ENCODE results near the gene CBX8.

Gene CBX8

DNA sequence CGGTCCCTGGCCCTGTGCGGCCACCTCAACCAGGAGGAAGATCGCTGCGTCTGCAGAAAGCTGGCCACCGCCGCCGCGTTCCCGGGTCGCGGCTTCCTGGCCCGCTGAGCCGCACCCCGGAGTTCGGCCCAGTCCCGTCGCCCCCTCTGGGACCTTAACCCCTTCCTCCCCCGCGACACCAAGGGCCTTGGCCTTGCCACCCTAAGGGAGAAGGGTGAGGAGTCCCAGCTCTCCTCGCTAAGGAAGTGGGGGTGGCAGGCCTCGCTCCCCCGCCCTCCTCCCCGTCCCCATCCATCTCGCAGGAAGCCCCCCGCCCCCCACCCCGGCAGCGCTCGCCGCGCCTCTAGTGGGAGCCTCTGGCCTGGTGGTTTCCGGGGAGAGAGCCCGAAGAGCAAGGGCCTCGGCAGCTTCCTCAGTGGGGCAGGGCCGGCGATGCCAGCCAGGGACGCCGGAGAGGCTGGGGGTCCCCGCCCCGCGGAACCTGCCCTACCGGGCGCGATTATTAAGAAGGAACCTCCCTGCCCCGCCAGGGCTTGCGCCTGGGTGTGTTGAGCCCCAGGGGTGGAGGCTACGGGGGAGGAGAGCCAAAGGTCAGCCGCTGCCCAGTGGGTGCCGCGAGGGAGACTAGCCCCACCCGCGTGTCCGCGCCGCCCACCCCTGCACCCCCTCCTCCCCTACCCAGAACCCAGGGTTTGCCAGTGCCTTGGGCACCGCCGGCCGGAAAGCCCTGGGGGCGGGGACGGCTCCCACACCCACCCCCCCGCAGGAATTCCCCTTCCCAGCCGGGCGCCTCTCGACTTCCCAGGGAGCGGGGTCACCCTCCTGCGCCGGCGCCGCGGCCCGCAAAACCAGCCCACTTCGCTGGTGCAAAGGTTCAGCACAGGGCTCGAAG, 35.6 kb upstream of the CBX8 start:
- DNase-seq (ENCODE audit: low read depth): peak; percentile 14
- TF ChIP-seq, protein P1, sequence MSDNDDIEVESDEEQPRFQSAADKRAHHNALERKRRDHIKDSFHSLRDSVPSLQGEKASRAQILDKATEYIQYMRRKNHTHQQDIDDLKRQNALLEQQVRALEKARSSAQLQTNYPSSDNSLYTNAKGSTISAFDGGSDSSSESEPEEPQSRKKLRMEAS (IDR thresholded peaks at IDR 0.05; ENCODE audit: low read depth, low read length): no peak
- TF ChIP-seq MYC (IDR thresholded peaks at IDR 0.05; ENCODE audit: low read depth, low read length) (no peak), POLR2A (IDR thresholded peaks at IDR 0.05; ENCODE audit: extremely low read depth, insufficient read length) (no peak)
- TF ChIP-seq, protein P2, sequence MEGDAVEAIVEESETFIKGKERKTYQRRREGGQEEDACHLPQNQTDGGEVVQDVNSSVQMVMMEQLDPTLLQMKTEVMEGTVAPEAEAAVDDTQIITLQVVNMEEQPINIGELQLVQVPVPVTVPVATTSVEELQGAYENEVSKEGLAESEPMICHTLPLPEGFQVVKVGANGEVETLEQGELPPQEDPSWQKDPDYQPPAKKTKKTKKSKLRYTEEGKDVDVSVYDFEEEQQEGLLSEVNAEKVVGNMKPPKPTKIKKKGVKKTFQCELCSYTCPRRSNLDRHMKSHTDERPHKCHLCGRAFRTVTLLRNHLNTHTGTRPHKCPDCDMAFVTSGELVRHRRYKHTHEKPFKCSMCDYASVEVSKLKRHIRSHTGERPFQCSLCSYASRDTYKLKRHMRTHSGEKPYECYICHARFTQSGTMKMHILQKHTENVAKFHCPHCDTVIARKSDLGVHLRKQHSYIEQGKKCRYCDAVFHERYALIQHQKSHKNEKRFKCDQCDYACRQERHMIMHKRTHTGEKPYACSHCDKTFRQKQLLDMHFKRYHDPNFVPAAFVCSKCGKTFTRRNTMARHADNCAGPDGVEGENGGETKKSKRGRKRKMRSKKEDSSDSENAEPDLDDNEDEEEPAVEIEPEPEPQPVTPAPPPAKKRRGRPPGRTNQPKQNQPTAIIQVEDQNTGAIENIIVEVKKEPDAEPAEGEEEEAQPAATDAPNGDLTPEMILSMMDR (IDR thresholded peaks at IDR 0.05; ENCODE audit: low read depth, low read length): no peak
- H3K4me3 ChIP-seq (ENCODE audit: low read depth, low read length): no peak overlapping the region

DNA sequence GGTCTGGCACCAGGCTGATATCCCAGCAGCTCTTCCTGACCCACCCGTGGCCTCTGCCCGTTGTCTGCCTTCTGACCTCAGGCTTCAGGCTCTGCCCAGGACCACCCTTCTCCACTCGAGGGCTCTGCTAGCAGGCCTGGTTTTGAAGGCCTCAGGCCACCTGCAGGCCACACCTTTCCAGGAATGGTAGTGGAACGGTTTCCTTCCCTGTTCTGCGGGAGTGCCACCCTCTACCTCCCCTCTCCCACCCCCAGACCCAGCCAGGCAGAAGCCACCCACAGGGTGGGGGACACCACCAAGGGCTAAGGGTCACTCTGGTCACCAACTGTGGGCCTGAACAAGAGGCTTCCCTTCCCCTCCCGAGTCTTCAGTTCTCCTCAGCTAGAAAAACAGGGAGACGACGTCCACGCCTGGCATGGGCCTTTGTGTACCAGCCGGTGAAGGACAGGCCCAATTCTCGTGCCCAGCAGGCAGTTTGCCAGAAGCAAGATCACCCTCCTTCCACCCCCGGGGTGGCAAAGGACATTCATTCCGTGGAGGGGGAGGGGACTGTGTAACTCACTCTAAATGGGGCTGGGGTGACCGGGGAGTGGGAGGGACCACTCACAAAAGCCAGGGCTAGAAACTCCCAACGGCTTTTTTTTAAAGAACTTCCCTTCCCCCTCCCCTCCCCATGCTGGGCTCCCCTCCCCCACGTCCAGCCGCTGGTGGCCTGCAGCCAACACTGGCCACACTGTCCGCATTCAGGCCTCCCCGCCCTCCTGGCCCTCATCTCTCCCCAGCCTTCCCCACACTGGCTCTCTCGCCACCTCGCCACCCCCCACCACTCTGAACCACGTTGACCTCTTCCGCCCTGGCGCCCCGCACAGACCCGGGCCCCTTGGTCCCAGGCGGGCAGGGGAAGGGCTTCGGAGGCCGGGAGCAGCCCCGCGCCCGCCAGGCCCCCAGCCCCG, 34.7 kb upstream of the CBX8 start:
- H3K4me3 ChIP-seq (ENCODE audit: low read depth, low read length): no peak overlapping the region
- TF ChIP-seq, protein P2 (IDR thresholded peaks at IDR 0.05; ENCODE audit: low read depth, low read length): no peak
- TF ChIP-seq, protein P1 (IDR thresholded peaks at IDR 0.05; ENCODE audit: low read depth, low read length): no peak
- no peak for TF ChIP-seq POLR2A (IDR thresholded peaks at IDR 0.05; ENCODE audit: extremely low read depth, insufficient read length)
- TF ChIP-seq MYC (IDR thresholded peaks at IDR 0.05; ENCODE audit: low read depth, low read length): no peak
- DNase-seq (ENCODE audit: low read depth): peak; percentile 33

DNA sequence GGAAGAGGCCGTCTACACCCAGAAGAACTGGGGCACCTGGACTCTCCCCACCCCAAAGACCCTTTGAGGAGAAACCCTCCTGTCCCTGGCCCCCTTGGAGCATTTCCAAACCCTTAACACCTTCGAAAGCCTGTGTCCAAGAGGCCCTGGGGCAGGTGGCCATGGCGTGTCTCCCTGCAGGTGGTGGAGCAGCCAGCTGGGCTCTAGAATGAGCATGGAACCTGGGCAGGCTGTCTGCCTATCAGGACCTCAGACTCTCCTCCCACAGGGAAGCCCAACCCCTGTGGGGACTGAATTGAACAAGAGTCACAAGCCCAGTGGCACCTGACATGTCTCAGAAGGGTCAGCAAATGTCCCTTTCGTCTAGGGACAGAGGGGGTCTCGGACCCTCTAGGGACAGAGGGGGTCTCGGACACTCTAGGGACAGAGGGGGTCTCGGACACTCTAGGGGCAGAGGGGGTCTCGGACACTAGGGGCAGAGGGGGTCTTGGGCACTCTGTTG, 33.9 kb upstream of the CBX8 start:
- no peak overlapping the region for H3K4me3 ChIP-seq (ENCODE audit: low read depth, low read length)
- DNase-seq (ENCODE audit: low read depth): no peak
- TF ChIP-seq, protein P1 (IDR thresholded peaks at IDR 0.05; ENCODE audit: low read depth, low read length): no peak
- TF ChIP-seq, protein P2 (IDR thresholded peaks at IDR 0.05; ENCODE audit: low read depth, low read length): no peak
- TF ChIP-seq MYC (IDR thresholded peaks at IDR 0.05; ENCODE audit: low read depth, low read length) (no peak), POLR2A (IDR thresholded peaks at IDR 0.05; ENCODE audit: extremely low read depth, insufficient read length) (no peak)

DNA sequence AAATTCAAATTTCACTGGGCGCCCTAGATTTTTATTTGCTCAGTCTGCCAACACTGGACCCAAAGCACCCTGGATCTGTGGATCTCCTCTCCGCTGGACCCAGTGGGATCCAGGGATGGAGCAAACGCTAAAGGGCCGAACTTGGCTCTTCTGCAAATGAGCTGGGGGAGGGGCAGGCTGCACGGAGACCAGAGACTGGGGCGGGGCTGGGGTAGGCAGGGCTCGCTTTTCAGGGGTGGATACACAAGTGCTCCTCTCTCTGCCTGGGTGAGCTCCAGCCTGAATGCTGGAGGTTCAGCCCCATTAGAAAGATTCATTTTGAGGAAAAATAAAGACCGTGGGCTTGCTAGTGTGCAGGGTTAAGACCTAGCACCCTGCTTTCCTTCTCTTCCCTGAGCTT, 33.4 kb upstream of the CBX8 start:
- H3K4me3 ChIP-seq (ENCODE audit: low read depth, low read length): no peak overlapping the region
- DNase-seq (ENCODE audit: low read depth): peak; percentile 27
- TF ChIP-seq, protein P1 (IDR thresholded peaks at IDR 0.05; ENCODE audit: low read depth, low read length): no peak
- TF ChIP-seq MYC (IDR thresholded peaks at IDR 0.05; ENCODE audit: low read depth, low read length) (no peak), POLR2A (IDR thresholded peaks at IDR 0.05; ENCODE audit: extremely low read depth, insufficient read length) (no peak)
- TF ChIP-seq, protein P2 (IDR thresholded peaks at IDR 0.05; ENCODE audit: low read depth, low read length): no peak

DNA sequence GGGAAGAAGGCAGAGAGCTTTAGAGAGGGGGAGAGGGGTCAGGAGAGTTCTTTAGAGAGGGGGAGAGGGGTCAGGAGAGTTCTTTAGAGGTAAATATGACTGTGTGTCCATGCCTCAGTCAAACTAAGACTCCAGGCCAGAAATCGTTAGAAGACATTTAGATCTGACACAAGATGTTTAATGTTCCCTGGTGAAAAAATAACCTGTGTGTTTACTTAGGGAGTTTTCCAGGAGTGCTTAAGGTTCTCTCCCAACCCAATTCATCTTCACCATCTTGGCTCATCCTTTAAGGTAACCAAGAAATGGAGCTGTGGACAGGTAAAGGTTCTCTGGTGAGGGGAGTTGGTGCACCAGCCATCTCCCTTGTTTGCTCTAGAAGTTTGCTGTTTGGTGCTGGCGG, 32.6 kb upstream of the CBX8 start:
- TF ChIP-seq, protein P2 (IDR thresholded peaks at IDR 0.05; ENCODE audit: low read depth, low read length): no peak
- TF ChIP-seq, protein P1 (IDR thresholded peaks at IDR 0.05; ENCODE audit: low read depth, low read length): no peak
- TF ChIP-seq POLR2A (IDR thresholded peaks at IDR 0.05; ENCODE audit: extremely low read depth, insufficient read length) (no peak), MYC (IDR thresholded peaks at IDR 0.05; ENCODE audit: low read depth, low read length) (no peak)
- DNase-seq (ENCODE audit: low read depth): no peak
- H3K4me3 ChIP-seq (ENCODE audit: low read depth, low read length): no peak overlapping the region
